HTR-8/SVneo (cell line): Measurements from ENCODE around the gene GALNT14.
"Not testable (repeated sequence)": the region's sequence is repeated elsewhere in the genome, so short reads cannot be mapped to it uniquely, and the experiment has no call there.

ENCODE experiments used
- DNase-seq: peaks from one replicate; pipeline ENCODE4 v3.0.0; 2011; ENCODE audit warnings: low spot score, mixed read lengths; ENCODE audit not compliant: insufficient read length
- FAIRE-seq: peaks from 2 replicates; lab custom pipeline; 2011; peaks lifted over from hg19 to GRCh38; lab: Jason Lieb, UNC

GALNT14 gene

DNA sequence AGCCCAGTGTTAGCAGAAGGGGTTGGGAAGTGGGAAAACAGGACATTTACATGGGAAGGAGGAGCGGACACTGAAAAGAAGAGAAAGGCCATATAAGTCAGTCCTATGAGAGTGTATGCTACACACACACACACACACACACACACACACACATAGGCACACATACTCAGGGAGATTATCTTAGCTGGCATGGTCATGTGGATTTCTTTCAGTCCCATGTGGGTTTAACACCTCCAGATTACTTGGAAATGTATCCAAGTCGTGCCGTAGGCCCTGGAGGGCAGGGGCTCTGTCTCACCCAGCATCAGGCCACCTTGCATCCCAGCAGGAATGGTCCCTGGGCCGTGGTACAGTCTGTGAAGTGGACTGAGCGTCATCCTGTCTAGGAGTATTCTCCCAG is 217.7 kb downstream of the GALNT14 start:
- DNase-seq, result no peak
- FAIRE-seq, result no peak

DNA sequence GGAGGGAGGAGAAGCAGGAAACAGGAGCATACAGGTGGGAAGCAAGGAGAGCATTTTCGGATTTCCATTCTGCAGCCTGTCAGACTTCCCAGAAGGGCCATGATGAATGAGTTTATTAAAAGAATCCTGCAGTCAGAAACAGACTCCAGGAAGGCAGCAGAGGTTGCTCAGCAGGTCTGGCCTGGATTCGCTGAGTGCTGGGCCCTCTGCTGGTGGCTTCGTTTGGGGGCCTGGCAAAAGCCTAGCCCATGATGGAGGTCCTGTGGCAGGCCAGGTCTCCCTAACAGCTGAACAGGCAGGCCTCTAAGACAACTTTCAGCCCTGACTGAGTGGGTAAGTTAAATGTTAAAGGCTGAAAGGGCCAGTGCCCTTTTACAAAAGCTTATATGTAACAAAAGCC is 222.8 kb downstream of the GALNT14 start:
- FAIRE-seq (no peak), DNase-seq (no peak)

DNA sequence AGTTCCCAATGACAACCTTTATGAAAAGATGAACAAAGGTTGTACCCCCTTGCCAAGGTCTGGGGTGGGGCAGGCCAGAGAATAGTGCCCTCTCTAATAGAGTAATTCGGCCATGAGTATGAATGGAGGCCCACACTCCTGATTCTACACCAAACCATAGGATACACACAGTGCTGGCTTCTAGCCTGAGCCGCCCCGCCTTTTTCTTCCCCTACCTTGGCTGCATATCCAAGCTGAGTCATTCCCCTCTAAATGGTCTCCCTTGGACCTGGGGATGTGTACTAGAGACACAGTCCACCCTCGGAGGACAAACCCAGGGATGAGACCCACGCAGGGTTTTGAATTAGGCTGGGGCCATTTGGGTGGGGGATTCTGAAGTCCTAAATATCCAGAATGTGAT is 223.8 kb downstream of the GALNT14 start:
- FAIRE-seq (no peak), DNase-seq (no peak)

DNA sequence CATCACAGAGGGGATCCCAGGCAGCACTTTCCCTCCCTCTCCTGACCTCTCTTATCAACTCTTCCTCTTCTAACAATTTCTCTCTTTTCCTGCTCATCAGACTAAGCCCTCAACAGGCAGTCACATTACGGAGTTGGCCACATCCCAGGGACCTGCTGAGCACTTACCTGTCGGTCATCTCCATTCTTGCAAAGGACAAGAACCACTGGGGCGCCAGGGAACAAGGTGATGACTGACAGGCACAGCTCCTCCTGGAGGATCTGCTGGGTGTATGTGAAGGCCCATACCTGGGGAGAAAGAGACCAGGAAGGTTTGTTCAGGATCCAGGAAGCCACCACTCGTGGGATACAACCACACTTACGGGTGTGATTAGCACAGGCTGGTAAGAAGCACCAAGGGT is 226.2 kb downstream of the GALNT14 start:
- FAIRE-seq (no peak), DNase-seq (no peak)

DNA sequence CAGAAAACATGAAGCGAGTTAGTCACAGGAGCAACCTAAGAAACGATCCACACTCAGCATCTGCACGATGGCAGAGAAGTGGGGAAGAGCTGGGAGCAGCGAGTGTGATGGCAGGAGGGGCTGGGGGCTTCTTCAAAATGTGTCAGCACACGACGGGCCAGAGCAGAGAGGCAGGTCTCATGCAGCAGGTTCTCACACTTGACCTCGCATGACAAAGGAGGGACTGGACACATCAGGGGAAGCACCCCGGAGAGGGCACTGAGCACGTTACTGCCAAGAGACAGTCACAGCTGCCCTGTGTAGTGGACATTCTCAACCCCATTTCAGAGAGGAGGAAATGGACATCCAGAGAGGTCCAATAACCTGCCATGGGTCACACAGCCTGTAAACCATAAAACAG is 226.9 kb downstream of the GALNT14 start:
- DNase-seq (no peak), FAIRE-seq (no peak)

DNA sequence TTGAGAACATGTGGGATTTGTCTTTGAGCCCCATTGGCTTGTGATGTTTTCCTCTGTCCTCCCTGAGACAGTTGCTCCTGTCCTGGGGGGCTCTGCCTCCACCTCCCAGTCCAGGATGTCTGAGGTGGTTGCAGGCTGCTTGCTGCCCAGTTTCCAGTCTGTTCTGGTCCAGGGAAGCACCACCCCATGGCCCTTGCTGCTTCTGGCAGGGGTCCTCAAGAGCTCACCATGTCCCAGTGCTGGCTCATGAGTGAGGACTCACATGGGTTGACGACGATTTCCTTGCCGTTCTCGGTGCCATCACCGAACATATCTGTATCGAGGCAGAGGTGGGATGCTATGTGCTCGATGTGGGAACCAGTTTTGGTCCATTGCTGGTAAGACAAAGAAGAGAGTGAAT is 227.6 kb downstream of the GALNT14 start:
- FAIRE-seq (no peak), DNase-seq (no peak)

DNA sequence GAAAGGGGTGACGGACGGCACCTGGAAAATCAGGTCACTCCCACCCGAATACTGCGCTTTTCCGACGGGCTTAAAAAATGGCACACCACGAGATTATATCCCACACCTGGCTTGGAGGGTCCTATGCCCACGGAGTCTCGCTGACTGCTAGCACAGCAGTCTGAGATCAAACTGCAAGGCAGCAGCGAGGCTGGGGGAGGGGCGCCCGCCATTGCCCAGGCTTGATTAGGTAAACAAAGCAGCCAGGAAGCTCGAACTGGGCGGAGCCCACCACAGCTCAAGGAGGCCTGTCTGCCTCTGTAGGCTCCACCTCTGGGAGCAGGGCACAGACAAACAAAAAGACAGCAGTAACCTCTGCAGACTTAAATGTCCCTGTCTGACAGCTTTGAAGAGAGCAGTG is 233.8 kb downstream of the GALNT14 start:
- FAIRE-seq, DNase-seq: not testable (repeated sequence)

DNA sequence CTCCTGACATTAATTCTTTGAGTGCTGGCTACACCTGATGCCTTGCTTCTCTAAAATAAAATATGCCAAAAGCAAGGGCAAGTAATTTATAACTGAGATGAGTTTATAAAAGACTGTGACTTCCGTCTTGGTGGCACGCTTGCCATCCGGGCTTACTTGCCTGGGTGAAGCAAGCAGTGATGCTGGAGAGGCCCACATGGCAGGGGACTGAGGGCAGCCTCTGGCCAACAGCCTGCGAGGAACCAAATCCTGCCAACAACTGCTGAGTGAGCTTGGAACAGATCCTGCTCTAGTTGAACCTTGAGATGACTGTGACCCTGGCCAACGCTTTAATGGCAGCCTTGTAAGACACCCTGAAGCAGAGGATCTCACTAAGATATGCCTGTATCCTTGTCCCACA is 234.9 kb downstream of the GALNT14 start:
- FAIRE-seq, result no peak

DNA sequence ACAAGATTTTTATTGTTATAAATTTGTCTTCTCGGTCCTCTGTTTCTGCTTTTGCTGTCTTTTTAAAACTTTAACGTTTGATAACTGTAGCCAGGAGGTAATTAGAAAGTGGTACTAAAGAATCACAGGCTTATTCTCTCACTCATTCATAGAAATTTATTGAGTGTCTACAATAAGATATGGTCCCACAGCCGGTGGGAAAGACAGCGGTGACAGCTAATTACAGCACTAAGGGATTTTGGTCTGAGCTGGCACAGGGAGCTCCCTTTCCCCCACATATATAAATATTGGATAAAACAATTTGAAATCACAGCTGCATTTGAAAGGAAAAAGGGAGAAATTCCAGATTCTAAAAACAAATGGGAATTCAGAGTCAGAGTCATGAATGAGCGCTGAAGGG is 237.9 kb downstream of the GALNT14 start:
- no peak for DNase-seq
- no peak for FAIRE-seq

More for the DNA sequence above, 234.9 kb downstream of the GALNT14 start:
- DNase-seq, result no peak

DNA sequence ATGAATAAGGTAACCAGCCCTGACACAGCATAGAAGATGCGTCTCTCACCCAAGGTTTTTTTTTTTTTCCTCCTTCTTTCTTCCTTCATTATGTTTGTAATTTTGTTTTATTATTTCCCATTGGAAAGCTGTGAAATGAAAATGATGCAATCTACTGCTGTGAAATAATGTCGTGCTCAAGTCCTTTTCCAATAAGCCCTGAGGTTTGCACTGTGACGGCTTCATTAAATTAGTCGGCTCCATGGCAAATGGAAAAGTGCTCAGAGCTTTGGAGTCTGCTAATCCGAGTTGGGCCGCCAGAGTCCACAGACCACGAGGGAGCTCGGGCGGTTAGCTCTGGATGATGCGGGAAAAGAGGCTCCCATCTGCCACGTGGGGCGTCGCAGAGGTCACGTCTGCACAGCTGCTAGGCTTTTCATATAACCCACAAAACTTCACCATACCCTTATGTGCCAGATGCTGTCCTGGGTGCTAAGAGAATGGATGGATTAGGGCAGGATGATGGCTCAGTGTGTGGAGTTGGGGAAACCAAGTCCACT is 238.7 kb downstream of the GALNT14 start:
- no peak for FAIRE-seq
- DNase-seq, result no peak

DNA sequence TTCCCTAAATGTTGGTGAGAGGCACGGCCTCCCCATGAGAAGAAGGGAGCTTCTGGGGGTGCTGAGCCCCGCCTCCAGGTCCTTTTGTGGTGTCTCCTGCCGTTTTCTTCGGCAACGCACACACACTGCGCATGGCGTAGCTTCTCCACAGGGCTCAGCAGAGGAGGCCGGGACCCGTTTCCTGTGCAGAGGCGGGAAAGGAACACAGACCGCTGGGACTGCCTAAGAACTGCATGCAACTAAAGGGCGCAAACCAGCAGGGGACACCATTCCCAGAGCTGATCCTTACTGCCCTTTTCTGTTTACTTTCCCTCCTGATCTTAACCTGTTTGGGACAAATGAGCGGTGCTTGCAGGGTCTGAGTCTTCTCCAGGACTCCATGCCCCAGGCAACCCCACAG is 240.7 kb downstream of the GALNT14 start:
- no peak for DNase-seq
- FAIRE-seq, result no peak

DNA sequence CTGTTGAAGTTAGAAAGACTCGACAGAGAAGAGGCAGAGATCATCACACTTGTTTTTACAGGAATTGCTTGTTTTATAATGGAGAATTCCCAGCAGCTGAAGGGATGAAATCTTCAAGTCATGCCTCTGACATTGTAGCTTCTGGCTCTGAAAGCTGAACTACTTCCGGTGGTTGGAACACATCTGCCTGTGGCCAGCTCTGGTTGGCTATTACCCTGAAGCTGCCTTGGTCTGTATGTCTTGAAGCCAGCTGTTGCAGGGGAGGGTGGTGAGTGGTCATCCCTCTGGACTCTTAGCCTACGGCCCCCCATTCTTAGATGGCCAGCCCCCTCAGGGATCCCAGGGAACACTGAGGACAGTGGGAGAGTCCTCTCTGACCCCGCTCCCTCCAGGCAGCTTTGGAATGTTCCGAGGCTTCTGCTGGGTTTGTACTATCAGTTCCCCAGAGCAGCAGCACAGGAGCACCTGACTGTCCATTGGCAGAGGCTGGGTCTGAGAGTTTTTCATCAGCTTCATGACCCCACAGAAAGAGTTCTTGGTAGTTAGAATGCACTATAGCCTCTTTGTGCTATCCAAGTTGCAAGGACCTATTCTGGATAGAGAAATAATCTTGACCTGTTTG is 243.6 kb downstream of the GALNT14 start:
- DNase-seq, result no peak
- no peak for FAIRE-seq

DNA sequence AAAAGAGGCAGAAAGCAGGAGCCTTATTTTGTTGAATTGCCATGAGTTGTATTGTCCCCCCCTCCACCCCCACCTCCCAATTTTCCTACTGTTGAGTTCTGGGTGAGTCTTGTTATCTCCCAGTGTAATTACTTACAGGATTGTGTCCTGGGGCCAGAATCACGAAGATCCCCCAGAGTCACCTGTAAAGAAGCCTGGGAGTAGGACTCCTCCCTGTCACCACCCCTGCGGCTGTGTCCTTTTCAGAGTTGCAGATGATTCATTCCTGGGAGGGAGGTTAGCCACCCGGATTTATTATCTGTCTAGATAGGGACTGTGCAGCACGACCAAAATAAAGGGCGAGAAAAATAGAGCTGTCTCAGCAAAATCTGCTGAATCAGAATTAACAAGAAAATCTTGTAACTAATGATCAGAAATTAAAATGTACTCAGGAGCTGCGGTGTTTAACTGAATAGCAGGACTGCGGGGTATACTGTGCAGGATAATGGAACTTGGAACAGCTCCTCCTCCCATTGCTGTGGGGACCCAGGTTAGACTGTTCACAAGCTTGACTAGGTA is 249.3 kb downstream of the GALNT14 start:
- DNase-seq, result no peak
- no peak for FAIRE-seq

DNA sequence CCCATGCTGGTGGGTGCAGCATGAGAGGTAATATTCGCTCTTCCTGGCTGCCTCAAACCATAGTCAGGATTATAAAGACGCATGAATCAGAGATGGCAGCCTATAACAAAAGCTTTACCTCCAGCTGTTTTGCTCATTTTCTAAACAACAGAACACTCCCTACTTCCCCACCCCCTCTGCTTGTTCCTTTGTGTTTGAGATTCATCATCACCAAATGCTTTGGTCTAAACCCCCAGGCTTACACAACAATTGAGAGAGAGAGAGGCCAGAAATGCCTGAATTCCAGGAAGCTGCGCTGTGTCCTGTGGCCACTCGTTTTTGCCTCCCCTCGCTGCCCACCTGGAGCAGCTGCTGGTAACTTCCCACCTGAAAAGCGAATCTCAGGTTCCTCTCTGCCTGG is 252.2 kb downstream of the GALNT14 start:
- FAIRE-seq (no peak), DNase-seq (no peak)

DNA sequence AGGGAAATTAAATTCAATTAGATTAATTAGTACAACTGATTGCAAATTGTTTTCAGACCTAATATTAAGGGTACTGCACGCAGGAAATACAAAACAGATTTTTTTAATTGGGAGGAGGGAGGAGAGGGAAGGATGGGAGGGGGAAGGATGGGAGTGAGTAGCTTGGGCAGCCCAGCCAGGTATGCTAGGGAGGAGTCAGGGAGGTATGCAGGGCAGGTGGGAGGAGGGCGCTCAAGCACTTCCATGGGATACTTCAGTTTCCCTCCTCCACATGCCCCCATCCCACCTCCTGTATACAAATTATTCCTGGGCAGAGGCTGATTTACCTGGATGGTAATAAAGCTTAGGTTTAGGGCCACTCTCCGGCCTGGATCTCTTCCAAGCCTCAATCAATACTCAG is 254.4 kb downstream of the GALNT14 start:
- DNase-seq (no peak), FAIRE-seq (no peak)

DNA sequence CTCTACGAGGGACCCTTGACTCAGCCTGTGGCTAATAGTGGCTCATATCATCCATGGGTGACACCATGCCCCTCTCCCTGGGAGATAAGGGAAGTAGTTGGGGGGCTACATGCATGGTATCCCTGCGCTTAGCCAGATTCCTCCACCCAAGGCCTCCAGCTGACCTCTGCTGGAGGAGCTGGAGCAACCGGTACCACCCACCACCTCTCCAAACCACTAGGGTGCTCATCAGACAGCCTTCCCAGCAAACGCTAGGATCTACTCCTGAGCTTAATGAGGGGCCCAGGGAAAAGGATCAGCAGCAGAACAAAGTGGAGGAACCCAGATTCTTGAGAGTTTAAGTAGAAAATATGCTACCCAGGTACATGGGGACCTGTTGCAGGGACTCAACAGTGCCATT is 255.1 kb downstream of the GALNT14 start:
- DNase-seq (no peak), FAIRE-seq (no peak)

DNA sequence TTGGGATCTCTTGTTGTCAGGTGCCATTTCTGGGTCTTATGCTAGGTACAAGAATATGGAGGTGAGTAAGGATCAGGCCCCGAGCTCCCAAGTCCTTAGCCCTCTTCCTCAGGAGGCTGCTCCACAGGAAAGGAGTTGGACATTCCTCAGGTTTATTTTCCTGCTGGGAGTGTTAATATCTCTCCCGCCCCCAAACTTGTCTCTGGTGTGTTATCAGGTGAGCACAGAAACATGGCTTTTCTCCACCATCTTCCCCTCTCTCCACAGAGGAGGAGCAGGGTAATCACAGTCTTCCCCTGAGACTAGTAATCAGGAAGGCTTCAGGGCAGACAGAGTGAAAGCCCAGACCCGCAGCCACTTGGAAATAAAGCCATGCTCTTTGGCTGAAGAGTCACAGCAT is 257.7 kb downstream of the GALNT14 start:
- FAIRE-seq (no peak), DNase-seq (no peak)

DNA sequence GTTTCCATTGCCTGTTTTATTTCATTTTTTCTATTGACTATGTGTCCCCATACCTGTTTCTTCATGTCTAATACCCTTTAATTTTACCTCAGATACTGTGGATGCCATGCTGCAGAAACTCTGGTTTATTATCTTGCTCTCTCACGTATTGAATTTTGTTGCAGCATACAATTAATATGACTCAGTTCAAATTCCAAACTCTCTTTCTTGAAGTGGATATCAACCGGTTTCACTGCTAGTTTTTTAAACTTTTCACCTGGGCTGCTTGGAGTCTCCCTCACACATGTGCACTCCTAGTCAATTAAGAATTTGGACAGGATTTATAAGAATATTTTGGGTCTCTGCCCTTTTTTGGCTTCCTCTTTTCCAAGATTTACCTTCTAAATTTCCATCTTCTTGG is 260.4 kb downstream of the GALNT14 start:
- DNase-seq, result no peak
- FAIRE-seq, result no peak

DNA sequence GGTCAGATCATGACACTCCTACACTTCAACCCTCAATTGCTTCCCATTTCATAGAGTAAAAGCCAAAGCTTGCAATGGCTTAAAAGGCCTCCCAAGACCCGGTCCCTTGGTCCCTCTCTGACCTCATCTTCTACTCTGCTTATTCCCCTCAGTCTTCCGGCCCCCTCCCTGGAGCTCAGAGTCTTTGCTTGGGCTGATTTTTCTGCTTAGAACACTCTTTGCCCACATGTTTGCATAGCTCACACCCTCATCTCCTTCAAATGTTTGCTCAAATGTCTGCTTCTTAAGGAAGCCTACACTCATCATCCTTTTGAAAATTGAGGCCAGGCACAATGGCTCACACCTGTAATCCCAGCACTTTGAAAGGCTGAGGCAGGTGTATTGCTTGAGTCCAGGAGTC is 265.4 kb downstream of the GALNT14 start:
- no peak for DNase-seq
- FAIRE-seq, result no peak

DNA sequence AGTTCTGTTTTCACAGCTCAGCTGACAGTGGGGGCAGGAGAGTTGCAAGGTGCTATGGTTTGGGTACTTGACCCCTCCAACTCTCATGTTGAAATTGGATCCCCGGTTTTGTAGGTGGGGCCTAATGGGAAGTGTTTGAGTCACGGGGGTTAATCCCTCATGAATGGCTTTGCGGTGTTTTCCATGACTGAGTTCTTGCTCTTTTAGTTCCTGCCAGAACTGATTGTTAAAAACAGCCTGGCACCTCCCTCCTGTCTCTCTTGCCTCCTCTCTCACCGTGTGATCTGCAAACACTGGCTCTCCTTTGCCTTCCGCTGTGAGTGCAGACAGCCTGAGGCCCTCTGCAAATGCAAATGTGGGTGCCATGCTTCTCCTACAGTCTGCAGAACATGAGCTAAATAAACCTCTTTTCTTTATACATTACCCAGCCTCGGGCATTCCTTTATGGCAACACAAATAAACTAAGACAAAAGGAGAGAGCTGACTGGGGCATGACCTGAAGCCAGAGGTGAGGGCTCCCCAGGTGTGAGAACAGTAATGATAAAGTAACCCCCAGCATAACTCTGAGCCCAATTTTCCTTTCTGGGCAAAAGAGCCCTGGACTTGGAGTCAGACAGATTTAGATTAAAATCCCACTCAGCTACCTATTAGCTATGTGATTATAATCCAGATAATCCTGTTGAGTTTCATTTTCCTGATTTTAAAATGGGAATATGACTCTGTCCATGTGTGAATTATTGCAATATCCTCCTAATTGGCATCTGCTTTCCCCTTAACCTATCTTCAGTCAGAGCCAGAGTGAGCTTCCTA is 266.1 kb downstream of the GALNT14 start:
- FAIRE-seq (no peak), DNase-seq (no peak)

DNA sequence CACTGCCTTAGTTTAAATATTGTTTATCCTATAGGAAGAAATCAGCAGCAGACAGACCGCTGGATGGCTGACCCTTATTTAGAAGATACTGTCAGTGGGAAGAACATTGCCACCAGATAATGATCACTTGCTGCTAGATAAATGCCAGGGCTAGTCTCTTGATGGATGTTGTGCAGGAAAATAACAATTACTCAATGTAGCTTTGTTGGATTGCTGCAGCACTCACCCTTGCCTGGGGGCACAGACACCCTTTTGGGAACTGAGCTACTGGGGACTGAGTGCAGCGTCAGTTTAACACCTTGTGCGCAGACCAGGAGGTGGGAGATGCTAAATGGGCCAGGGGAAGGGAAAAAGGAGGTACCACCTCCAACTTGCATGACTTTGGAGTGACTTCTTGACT is 266.8 kb downstream of the GALNT14 start:
- DNase-seq, result no peak
- no peak for FAIRE-seq
